Measurements from ENCODE around the gene ZNF638.

GRCh38 chr2:71298914-71299313, 32.7 kb upstream of the ZNF638 start:
- TF ChIP-seq POLR2A (IDR thresholded peaks at IDR 0.05; ENCODE audit: control extremely low read depth in 1 of 2, low read depth in 2 of 2, low read length in 2 of 2) (no peak), KDM1A (IDR thresholded peaks at IDR 0.05; ENCODE audit: borderline replicate concordance, low read length) (no peak), EZH2 (IDR thresholded peaks at IDR 0.05; ENCODE audit: low read depth, low read length, severe bottlenecking) (no peak), GTF2F1 (IDR thresholded peaks at IDR 0.05; ENCODE audit: borderline replicate concordance, low read depth, low read length) (no peak), CTCF (IDR thresholded peaks at IDR 0.05; ENCODE audit: control extremely low read depth in 1 of 3, insufficient read depth in 1 of 3, low read depth in 1 of 3, low read length in 3 of 3) (no peak), POLR2AphosphoS5 (IDR thresholded peaks at IDR 0.05; ENCODE audit: low read depth, low read length) (no peak), EP300 (IDR thresholded peaks at IDR 0.05; ENCODE audit: borderline replicate concordance in 1 of 2, low read depth in 2 of 2, low read length in 2 of 2) (no peak), TBP (IDR thresholded peaks at IDR 0.05; ENCODE audit: low read depth, low read length) (no peak)
- TF ChIP-seq, protein P1, sequence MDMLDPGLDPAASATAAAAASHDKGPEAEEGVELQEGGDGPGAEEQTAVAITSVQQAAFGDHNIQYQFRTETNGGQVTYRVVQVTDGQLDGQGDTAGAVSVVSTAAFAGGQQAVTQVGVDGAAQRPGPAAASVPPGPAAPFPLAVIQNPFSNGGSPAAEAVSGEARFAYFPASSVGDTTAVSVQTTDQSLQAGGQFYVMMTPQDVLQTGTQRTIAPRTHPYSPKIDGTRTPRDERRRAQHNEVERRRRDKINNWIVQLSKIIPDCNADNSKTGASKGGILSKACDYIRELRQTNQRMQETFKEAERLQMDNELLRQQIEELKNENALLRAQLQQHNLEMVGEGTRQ (IDR thresholded peaks at IDR 0.05; ENCODE audit: low read length): no peak
- TF ChIP-seq, protein P2, sequence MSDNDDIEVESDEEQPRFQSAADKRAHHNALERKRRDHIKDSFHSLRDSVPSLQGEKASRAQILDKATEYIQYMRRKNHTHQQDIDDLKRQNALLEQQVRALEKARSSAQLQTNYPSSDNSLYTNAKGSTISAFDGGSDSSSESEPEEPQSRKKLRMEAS (IDR thresholded peaks at IDR 0.05): no peak

Measured in H1 (cell line).